Nephron progenitor cell (in vitro differentiated cells): ENCODE measurements around the gene CDK11B.

ENCODE experiments used
- DNase-seq: peaks from one replicate; pipeline ENCODE4 v3.0.0; 2021
- H3K27ac Mint-ChIP-seq: 2 replicates; pipeline ENCODE4 v1.8.0; 2021; ENCODE audit warnings: mild to moderate bottlenecking, moderate library complexity, mixed read lengths
- H3K27me3 Mint-ChIP-seq: 2 replicates; pipeline ENCODE4 v1.8.0; 2021; ENCODE audit warnings: mild to moderate bottlenecking, low read depth, mixed read lengths; ENCODE audit not compliant: poor library complexity
- H3K36me3 Mint-ChIP-seq: 2 replicates; pipeline ENCODE4 v1.8.0; 2021; ENCODE audit warnings: low read depth, mixed read lengths
- H3K4me1 Mint-ChIP-seq: 2 replicates; pipeline ENCODE4 v1.8.0; 2021; ENCODE audit warnings: mixed read lengths
- H3K4me3 Mint-ChIP-seq: 2 replicates; pipeline ENCODE4 v1.8.0; 2021; ENCODE audit warnings: mild to moderate bottlenecking, moderate library complexity, mixed read lengths
- H3K9me3 Mint-ChIP-seq: 2 replicates; pipeline ENCODE4 v1.8.0; 2021; ENCODE audit warnings: mild to moderate bottlenecking, moderate library complexity, mixed read lengths
- CTCF ChIP-seq: fragments of 200-600 bp; sonication (generic); IDR thresholded peaks from 2 replicates; pipeline ENCODE4 v1.5.0; 2021; ENCODE audit warnings: antibody characterized with exemption

The CDK11B gene

DNA sequence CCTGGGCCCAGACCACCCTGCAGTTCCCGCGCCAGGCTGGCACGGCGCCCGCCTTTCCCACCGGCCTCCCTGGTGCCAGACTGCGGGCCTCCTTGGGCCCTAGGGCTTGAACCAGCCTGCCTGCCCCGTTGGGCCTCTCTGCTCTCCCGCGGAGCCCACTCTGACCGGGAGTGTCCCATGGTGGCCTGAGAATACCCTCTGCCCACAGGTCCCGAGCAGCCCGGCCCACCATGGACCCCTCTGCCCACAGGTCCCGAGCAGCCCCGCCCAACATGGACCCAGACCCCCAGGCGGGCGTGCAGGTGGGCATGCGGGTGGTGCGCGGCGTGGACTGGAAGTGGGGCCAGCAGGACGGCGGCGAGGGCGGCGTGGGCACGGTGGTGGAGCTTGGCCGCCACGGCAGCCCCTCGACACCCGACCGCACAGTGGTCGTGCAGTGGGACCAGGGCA is 35.6 kb downstream of the CDK11B start:
- TF ChIP-seq CTCF = no peak
- no peaks in the 10 kb centered on the region for H3K9me3 Mint-ChIP-seq
- no peak overlapping the region for H3K4me3 Mint-ChIP-seq
- no peak overlapping the region for H3K27ac Mint-ChIP-seq
- H3K4me1 Mint-ChIP-seq = peaks cover 4% of the 10 kb centered on the region
- peaks cover 3% of the 10 kb centered on the region for H3K27me3 Mint-ChIP-seq
- no peaks in the 10 kb centered on the region for H3K36me3 Mint-ChIP-seq
- DNase-seq = no peak

DNA sequence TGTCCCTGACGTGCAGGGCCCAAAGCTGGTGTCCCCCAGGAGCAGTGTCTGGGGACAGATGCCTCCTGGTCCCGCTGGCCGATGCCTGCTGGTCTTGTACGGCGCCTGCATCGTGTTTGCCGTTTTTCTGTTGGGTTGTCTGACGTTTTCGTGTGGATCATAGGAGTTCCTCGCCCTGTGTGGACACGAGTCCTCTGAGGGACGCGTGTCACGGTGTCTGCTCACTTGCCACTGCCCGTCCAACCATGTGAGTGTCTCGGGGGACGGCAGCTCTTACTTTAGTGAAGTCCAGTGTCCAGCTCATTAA is 36.1 kb downstream of the CDK11B start:
- no peak for DNase-seq
- no peaks in the 10 kb centered on the region for H3K27me3 Mint-ChIP-seq
- H3K27ac Mint-ChIP-seq = peak overlapping the region; percentile 53
- peaks cover 4% of the 10 kb centered on the region for H3K4me1 Mint-ChIP-seq
- H3K9me3 Mint-ChIP-seq = no peaks in the 10 kb centered on the region
- no peak overlapping the region for H3K4me3 Mint-ChIP-seq
- no peaks in the 10 kb centered on the region for H3K36me3 Mint-ChIP-seq
- no peak for TF ChIP-seq CTCF

DNA sequence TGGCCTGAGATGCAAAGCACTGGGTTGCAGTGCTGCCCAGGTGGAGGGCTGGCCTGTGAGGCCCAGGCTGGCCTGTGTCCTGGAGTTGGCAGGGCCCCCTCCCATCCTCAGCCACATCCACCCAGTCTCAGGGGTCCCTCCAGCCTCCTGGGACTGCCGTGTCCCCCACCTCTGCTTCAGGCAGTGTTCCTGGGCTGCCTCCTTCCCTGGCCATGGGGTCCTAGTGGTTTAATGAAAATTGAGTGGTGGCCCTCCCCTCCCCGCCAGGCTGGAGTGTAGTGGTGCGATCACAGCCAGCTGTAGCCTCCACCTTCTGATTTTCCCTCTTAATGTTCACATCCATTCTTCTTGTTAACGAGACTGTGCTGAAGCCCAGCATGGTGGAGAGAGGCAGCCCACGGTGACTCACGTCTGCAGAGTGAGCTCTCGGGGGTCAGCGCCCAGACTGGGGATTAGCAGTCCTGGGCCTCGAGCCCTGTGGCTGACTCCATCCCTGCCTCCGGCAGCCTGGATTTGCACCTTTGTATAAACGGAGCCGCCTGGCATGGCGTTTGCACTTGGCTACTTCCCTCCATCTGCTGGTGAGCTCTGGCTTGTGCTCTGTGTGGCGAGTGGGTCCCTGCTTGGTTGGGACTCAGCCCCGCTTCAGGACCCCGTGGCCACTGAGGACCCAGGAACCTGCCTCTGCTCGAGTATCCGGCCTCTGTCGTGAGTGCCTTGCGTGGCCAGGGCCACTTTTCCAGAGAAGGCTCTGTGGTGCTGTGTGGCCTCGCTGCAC is 36.6 kb downstream of the CDK11B start:
- no peaks in the 10 kb centered on the region for H3K36me3 Mint-ChIP-seq
- no peaks in the 10 kb centered on the region for H3K9me3 Mint-ChIP-seq
- H3K27ac Mint-ChIP-seq = peak overlapping the region; percentile 56
- H3K27me3 Mint-ChIP-seq = no peaks in the 10 kb centered on the region
- TF ChIP-seq CTCF = no peak
- H3K4me1 Mint-ChIP-seq = peaks cover 9% of the 10 kb centered on the region
- no peak overlapping the region for H3K4me3 Mint-ChIP-seq
- DNase-seq = no peak

DNA sequence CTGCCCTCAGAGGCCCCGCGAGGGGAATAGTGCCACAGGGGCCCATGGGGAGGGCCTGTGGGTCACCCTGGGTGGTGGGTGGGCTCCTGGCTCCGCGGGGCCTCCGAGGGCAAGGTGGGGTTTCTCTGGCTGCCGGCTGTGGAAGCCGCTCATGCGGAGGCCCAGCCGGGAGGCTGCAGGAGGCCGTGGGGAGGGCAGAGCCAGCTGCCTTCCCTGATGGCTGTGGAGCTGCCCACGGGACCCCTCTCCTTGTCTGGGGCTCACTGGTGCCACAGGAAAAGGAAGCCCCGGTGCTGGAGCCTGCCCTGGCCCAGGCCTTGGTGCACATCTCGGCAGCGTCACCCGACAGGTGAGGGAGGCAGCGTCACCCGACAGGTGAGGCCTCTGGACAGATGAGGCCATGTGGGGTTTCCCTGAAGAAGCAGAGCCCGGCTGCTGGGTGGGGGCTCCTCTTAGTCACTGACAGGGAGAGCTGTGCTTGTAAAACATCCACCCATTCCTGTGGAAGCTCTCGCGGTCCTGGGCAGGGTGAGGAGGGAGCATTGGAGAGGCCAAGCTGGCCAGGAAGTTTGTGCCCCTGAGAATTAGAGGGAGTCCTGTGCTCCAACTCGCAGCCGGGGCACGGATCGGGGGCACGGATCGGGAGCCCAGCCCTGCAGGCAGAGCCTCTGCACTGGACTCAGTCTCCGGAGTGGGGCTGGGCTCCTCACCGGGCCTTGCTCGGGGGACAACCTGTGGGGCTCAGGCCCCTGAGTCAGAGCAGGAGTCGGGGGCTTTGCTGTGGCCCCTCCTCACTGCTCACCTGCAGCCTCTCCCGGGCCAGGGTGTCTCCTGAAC is 37.4 kb downstream of the CDK11B start:
- no peaks in the 10 kb centered on the region for H3K9me3 Mint-ChIP-seq
- DNase-seq = no peak
- H3K4me1 Mint-ChIP-seq = peaks cover 11% of the 10 kb centered on the region
- no peaks in the 10 kb centered on the region for H3K27me3 Mint-ChIP-seq
- no peak for TF ChIP-seq CTCF
- no peaks in the 10 kb centered on the region for H3K36me3 Mint-ChIP-seq
- no peak overlapping the region for H3K27ac Mint-ChIP-seq
- no peak overlapping the region for H3K4me3 Mint-ChIP-seq

- no peak for DNase-seq
- Mint-ChIP-seq H3K27me3 (no peaks in the 10 kb centered on the region), H3K27ac (no peak overlapping the region), H3K4me3 (no peak overlapping the region), H3K36me3 (no peaks in the 10 kb centered on the region), H3K4me1 (peaks cover 11% of the 10 kb centered on the region), H3K9me3 (no peaks in the 10 kb centered on the region)
- TF ChIP-seq CTCF = no peak
These were observed 38.2 kb downstream of the CDK11B start for GRCh38 chr1:1620433-1621139.
